A549 treated with dexamethasone at 1 μM for 4 hours (cell line): Measurements from ENCODE around the gene TTC39B. TPM values are rescaled to one million over a fixed set of nuclear protein-coding genes. Genes with fewer than 3 reads are reported as not detected.

ENCODE experiments used
- total RNA-seq: library from RNA; stranded (reverse); fragments of 200-300 nt; extraction: Qiagen RNA extraction; gene quantifications from 5 replicates; pipeline ENCODE4 v1.2.3, GENCODE V29; 2022

Gene TTC39B
- total RNA-seq: 1.2 to 2.0 TPM (median 1.4 TPM) in 5 replicates

GRCh38 chr9:15306757-15307522 is at the start of gene TTC39B:
TSS of gene TTC39B (minus strand) at chr9:15307216. CDS start at chr9:15307125, 91 bp downstream.

Other genes with a start within 250 kb of the TTC39B start
- 14.3 to 22.9 TPM (median 21.2 TPM) in 5 replicates for gene SNAPC3, start 115.7 kb upstream of the TTC39B start, total RNA-seq
- 55.3 to 63.3 TPM (median 61.6 TPM) in 5 replicates for gene PSIP1, start 203.8 kb upstream of the TTC39B start, total RNA-seq
- gene CCDC171, start 245.8 kb upstream of the TTC39B start, total RNA-seq: 0.33 to 0.73 TPM (median 0.38 TPM) in 5 replicates